Activated gamma-delta T cell treated with anti-CD3 and anti-CD28 coated beads, Interleukin-2, amount 50 U/mL, for 16 hours (primary cell): Measurements from ENCODE around the gene ANKRD55.
"Not testable (repeated sequence)": the region's sequence is repeated elsewhere in the genome, so short reads cannot be mapped to it uniquely, and the experiment has no call there.

Source experiments
- DNase-seq: peaks from one replicate; pipeline ENCODE4 v3.0.0-alpha.2; 2020; ENCODE audit warnings: low read depth

The ANKRD55 gene

DNA sequence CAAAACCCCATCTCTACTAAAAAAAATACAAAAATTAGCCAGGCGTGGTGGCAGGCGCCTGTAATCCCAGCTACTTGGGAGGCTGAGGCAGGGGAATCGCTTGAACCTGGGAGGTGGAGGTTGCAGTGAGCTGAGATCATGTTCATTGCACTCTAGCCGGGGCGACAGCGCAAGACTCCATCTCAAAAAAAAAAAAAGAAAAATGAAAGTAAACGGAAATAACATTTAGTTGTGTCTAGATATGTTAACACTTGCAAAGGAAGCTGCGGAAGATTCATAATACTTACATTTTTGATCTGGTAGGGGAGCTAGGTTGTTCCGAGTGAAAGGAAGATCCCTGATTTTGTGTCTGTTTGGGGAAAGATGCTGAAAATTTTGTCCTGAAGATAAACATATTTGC, 130.9 kb downstream of the ANKRD55 start:
- DNase-seq = not testable (repeated sequence)

DNA sequence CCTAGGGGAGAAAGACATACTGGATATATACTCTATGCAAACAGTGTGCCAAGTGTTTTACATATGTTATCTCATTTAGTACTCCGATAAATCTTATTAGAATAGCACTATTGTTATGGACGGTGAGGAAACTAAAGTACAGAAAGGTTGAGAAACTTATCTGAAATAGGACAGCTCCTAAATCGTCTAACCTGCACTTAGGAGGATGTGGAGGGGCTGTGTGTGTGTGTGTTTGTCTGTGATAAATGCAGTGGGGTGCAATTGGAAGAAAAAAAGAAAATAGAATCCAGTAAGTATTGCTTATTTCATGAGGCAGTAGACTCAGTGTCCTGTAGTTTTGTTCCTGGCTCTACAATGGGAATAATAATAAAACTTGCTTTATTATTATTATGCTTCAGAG, 131.9 kb downstream of the ANKRD55 start:
- DNase-seq = no peak

DNA sequence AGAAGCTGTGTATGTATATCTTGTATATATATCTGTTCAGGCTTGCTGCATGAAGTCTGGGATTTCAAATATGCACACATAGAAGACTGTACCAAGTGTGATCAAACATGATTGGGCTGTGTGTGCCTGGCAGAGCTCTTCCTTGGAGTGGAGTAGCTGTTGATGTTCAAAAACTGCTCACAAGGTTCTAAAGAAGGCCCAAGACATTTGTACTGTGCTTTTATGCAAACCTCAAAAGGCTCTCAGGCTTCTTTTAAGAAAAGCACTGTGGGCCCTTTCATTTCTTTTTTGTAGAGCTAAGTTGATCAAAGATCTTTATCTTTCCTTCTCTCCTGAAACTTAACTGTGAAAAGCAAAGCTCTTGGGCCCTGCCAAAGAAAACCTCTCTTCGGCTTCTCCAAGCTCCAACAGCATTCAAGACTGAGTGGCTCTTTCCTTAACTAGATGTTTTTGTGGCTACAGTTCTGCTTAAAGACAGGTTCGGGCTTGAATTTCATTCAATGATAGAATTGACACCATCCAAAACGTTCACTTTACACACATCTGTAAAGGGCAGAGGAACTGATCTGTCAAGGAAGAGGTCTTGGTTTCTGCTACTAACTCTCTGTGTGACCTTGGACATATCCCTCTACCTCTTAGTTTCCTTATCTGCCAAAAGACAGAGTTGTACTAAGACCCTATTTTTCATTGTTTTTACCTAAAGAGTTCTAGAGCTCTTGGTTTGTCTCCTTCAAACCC, 132.5 kb downstream of the ANKRD55 start:
- no peak for DNase-seq

DNA sequence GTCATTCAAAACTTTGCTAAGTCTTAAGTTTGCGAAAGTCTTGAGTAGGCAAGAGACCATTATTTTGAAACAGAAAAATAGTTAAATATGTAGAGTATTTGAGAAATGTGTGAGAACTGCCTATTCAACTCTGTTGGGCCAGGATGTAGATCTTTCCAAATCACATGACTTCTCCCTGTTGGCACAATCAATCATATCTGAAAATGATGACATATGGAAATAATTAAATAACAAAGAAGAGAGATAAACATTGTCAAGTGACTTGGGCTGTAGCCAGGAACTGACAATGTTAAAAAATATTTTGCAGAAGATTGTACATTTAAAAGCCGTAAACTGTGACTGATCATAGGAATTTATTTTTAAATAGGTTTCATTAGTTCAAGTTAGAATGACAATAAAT, 133.8 kb downstream of the ANKRD55 start:
- no peak for DNase-seq

DNA sequence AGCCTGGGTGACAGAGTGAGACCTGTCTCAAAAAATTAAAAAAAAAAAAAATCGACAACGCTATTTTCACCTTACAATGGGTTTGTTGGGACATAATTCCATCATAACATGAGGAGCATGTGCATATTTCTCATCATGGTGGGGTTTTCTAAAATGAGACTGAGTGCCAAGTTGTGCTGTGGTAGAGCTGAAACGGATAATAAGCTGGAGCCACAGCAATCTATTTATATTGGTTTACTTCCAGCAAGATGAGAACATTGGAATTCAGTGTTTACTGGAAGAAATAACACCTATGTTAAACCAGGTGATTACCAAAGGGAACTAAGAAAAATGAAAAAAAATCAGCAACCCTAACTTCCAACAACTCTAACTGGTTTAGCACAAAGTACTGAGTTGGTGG, 136.1 kb downstream of the ANKRD55 start:
- DNase-seq = no peak

DNA sequence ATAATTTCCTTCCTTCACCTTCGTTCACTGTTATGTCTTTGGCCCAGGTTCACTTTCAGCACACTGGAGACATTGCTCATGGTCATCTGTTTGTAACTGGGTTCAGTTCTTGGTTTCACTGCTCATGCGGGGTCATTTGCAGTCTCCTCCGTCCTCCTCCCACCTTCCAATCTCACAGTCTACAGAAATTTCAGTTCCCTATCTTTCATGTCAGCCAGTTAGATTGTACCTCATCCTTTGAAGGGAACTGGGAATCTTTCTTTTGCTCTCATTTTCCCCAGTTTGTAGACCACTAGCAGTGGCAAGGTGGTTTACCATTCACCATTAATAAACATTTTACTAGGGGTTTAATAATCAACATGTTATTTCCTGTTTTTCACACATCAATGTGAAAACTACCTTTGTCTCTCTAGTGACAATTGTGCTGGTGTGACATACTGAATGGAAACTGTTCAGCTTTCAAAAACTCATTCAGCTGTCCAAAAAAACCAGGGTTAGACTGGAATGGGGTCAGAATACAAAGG, 137.5 kb downstream of the ANKRD55 start:
- no peak for DNase-seq

DNA sequence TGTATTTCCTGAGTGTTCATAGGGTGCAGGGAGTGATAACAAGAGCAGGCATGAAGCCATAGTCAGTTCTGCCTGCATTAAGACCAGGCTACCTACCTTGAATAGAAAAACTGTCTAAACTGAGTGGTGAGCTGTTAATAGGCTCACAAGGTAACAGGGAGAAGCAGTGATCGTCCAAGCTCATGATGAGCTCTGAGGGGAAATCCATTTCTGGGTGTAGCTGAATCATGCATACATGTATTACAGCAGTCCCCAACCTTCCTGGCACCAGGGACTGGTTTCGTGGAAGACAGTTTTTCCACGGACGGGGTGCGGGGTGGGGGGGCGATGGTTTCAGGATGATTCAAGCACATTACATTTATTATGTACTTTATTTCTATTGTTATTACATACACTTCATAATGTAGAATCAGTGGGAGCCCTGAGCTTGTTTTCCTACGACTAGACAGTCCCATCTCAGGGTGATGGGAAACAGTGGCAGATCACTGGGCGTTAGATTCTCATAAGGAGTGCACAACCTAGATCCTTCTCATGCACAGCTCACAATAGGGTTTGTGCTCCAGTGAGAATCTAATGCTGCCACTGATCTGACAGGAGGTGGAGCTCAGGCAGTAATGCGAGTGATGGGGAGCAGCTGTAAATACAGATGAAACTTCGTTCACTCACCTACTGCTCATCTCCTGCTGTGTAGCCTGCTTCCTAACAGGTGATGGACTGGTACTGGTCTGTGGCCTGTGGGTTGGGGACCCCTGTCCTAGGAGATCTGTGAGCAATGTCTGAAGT, 138.4 kb downstream of the ANKRD55 start:
- DNase-seq = no peak

DNA sequence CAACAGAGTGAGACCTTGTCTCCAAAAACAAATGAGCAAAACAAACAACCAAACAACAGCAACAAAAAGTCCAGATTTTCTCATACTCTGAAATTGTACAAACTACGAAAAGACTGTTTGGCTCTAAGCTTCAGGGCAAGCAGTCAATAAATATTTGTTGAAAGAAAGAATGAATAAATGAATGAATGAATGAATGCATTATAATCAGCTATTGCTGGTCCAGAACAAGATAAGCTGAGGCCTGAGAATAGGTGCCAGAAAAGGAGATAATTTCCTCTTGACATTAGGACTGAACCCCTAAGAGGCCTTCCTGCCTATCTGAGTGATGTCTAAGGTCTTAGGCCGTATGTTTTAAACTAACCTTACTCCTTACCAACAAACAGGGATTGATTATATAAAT, 139.2 kb downstream of the ANKRD55 start:
- no peak for DNase-seq

DNA sequence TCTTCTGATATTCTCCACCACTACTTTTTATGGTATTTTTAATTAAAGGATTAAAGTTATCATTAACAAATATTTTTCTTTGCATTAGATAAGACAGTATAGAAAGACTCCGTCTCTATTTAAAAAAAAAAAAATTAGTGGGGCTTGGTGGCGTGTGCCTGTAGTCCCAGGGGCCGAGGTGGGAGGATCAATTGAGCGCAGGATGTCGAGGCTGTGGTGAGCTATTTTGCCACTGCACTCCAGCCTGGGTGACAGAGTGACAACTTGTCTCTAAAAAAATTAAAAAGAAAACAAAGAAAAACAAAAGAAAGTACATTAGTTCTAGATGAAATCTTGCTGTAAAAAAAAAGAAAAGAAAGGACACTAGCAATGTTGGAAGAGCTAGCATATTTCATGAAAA, 141.0 kb downstream of the ANKRD55 start:
- no peak for DNase-seq

DNA sequence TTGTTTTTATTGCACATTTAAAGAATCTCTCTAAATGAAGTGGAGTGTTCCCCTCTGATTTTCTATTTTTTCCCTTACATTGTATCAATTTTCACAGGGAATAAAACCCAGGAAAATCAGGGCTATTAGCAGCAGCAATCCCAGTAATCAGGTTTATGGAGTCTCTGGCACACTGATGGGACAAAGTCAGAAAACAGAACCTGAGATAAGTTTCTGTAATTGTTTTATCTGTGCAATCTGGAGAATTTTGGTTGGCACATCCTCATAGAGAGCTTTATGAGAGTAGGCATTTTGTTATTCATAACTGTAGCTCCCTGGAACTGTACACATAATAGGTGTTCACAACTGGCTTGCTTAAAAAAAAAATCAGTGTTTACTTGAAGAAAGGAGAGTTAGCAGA, 141.5 kb downstream of the ANKRD55 start:
- no peak for DNase-seq

DNA sequence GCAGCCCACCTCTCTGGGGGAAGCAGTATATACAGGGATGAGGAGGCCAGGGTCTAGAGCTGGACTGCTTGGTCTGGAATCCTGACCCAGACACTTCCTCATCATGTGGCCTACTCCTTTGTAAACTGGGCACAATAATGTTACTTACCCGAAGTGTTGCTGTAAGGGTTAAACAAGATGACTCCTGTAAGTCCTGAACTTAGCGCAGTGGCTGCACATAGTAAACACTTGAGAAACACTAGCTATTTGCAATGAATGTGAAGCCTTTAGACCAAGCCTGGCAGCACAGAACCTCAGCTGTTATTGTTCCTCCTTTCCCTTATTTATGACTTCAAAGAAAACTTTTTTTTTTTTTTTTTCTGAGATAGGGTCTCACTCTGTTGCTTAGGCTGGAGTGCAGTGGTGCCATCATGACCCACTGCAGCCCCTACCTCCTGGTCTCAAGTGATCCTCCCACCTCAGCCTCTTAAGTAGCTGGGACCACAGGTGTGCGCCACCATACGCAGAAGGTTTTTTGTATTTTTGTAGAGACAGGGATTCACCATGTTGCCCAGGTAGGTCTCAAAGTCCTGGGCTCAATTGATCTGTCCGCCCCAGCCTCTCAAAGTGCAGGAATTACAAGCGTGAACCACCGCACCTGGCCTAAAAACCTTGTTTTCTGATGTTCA, 142.2 kb downstream of the ANKRD55 start:
- DNase-seq = no peak

DNA sequence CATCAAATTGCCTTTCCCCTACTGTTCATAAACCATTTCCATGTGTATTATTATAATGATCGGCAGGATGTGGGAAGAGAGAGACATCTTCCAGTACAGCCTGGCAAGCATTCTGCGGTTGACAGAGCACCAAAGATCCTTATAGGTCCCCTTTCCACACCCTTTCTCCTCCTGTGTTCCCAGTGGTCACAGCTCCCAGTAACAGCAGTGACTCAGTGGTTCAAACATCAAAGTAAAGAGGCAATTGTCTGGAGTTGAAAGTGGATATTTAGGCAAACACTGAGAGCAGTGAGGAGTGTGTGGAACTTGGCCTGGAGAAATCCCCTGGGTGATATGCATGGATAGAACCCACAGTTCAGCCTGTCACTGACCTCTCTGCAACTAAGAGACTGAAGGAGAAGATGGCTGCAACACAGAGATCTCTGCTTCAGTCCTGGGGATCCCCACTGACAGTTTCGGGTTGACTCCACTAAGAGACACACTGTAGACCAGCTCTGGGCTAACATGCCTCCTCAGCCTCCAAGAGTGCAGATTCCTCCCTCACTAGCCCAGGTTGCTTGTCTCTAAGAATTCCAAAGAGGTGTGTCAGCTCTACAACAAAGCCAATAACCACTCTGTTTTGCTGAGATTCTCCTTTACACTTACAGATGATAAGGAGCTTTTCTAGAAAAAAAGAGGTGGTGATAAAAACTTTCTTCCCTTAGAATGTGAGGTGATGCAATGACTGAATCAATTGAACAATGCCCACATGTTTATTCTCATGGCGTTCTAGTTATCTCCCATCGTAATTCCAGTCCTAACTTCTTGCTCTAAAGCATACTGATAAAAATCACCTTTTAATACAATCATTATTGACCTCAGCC, 143.9 kb downstream of the ANKRD55 start:
- no peak for DNase-seq

DNA sequence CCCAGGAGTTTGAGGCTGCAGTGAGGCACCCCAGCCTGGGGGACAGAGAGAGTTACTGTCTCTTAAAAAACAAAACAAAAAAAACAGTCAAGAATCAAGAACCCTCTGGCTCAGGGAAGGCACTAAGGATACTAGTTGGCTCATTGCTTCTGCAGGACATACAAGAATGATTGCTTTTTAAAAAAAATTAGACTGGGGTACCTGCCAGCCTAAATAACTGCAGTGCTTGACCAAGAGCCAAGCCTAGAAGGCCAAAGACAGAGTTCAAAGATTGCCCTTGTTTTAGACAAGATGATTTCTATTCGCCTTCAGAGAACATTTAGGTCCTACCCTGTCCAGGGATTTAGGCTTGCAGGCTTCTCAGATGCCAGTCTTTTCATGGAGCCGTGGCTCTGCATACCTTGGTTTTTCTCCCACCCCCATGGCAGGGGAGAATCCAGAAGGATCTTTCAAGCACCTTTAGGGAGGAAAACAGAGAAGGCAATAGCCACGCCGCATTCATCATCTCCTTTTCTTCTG, 144.6 kb downstream of the ANKRD55 start:
- no peak for DNase-seq

DNA sequence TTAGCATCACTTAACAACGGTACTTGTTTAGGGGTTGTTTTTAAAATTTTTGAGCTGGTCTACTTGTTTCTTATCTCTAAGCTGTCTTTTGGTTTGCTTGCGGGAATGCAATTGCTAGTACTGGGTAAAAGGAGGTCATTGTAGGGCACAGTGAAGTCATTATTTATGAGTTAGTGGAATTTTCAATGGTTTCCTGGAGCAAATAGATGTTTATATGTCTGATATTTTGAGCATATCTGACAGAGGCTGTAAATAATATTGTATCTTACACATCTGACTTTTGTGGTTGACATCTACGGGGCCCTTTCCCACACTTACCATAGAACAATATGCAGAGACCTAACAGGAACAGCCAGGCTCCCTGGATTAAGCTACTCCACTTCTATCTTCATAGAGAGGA, 147.9 kb downstream of the ANKRD55 start:
- DNase-seq = no peak

DNA sequence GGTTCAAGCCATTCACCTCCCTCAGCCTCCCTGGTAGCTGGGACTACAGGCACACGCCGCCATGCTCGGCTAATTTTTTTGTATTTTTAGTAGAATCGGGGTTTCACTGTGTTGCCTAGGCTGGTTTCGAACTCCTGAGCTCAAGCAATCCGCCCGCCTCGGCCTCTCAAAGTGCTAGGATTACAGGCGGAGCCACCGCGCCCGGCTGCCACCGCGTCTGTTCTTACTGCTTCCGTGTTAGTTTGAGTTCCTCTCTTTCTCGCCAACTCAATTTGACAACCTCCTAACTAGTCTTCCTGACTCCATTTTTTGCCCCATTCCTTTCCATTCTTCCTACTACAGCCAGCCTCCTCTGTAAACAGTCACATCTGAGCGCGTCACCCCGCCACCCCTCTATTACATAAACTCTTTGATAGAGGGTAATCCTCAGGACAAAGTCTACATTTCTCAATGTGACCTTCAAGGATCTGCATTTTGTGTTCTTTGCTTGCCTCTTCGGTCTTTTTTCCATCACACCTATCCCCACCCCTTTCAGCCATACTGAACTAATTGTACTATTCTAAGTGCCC, 149.8 kb downstream of the ANKRD55 start:
- no peak for DNase-seq

DNA sequence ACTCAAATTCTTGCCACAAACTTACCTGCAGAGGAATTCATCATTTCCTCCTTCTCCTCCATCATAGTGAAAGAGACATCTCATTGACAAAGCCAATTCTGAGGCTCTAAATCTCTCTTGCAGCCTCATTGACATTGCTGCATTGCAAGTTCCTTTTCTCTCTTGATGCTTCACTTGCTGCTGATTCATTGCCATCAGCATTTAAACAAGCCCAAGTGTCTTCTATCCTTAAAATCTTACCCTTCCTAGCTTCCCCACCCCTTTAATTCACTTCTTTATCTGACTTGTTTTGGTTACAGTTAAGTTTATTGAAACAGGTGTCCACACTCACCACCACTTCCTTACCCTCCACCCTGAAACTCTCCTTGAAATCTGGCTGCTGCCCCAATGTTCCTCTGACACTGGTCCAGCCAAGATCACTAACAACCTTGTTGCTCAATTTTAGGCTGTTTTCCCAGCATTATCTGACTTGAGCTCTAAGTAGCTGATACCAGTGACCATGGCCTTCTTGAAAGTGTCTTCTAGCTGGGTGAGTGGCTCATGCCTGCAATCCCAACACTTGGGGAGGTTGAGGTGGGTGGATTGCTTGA, 152.0 kb downstream of the ANKRD55 start:
- not testable (repeated sequence) for DNase-seq

DNA sequence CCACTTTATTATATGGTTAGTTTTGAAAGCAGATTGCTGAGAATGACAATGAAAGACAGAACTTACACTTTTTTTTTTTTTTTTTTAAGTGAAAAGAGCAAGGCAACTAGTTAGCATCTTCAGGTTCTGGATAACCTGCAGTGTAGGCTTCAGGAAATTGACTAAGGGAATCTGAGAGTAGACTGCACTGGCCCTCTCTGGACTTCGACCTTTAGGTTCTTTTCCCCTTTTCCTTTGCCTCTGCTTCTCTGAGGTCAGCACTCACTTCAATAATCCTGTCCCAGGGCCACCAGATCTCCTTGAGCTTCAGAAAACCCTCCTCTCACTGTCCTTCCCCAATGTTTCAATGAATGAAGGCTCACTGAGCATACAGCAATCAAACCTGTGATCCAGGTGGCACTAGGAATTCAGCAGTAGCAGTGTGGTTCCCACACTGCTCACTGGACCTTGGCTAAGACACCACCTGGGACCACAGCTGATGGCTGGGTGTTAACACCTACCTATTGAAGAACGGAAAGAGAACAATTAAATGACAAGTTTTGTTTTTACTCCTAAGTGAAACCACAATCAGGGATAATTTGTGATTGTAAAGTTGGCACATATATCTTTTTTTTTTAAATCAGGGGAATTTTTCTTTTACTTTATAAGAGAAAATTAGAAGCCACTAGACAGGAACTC, 152.6 kb downstream of the ANKRD55 start:
- DNase-seq = no peak

DNA sequence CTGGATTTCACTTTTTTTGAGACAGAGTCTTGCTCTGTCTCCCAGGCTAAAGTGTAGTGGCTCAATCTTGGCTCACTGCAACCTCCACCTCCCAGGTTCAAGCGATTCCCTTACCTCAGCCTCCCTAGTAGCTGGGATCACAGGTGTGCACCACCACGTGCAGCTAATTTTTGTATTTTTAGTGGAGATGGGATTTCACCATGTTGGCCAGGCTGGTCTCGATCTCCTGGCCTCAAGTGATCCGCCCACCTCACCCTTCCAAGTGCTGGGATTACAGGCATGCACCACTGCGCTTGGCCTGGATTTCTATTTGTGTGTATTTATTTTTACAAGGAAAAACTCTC, 154.0 kb downstream of the ANKRD55 start:
- DNase-seq = not testable (repeated sequence)

DNA sequence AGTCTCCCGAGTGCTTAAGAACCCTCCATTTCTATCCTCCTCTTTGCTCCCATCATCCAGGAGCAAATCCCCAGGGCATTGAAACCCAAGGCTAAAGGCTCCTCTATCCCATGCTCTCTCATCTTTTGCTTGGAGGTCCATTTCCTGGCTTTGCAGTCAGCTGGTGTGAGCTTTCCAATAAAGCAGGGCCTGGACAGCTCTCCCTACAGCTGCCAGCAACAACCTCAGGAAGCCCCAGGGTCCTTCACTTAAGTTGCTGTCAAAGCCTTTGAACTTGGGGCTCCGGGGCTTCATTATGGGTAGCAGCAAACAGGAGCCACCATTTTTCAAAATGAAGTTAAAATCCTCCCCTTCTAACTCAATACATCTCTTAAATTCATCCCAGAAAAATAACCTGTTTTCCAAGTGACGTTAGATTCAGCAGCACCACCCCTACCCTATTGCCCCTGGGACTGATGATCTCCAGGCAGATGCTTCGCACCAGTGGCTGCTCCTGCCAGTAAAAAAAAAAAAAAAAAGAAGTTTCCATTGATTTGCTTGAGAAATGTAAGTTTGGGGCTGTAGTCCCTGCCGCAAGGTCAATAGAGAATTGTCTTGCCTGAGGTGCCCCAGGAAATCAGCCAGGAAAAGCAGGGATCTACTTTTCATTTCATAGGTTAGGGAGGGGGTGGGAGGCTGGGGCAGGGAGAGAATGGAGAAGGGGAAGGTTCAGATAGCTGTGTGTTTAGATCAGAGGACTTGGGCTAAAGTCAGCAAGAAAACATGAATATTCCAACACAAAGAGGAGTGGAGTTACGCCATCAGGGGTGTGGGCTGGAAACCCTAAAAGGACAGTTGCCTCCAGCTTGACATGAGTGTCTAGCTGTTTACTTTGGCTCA, 154.6 kb downstream of the ANKRD55 start:
- no peak for DNase-seq
